Fibroblast of mammary gland (primary cell): ENCODE data around the gene CYP3A7.
"Not testable (repeated sequence)": the region's sequence is repeated elsewhere in the genome, so short reads cannot be mapped to it uniquely, and the experiment has no call there.

ENCODE experiments used
- DNase-seq: peaks from one replicate; pipeline ENCODE4 v3.0.0-alpha.2; 2010; ENCODE audit warnings: low read depth
- H3K4me3 ChIP-seq: 2 replicates; pipeline ENCODE4 v1.5.1; 2011; ENCODE audit warnings: low read depth, mild to moderate bottlenecking, low read length, moderate library complexity; ENCODE audit not compliant: control insufficient read depth
- CTCF ChIP-seq: conservative IDR thresholded peaks from 2 replicates; pipeline ENCODE4 v1.5.1; 2011; ENCODE audit warnings: low read depth, low read length, inconsistent platforms; ENCODE audit not compliant: control insufficient read depth, insufficient read depth

The CYP3A7 gene

GRCh38 chr7:99740573-99741440 lies 5.8 kb upstream of the CYP3A7 start:
- TF ChIP-seq CTCF: no peak
- DNase-seq: peak; percentile 92
- no peak overlapping the region for H3K4me3 ChIP-seq

- no peak overlapping the region for H3K4me3 ChIP-seq
- TF ChIP-seq CTCF: no peak
- DNase-seq: no peak
These were observed 4.9 kb upstream of the CYP3A7 start for GRCh38 chr7:99739699-99740572.

DNA sequence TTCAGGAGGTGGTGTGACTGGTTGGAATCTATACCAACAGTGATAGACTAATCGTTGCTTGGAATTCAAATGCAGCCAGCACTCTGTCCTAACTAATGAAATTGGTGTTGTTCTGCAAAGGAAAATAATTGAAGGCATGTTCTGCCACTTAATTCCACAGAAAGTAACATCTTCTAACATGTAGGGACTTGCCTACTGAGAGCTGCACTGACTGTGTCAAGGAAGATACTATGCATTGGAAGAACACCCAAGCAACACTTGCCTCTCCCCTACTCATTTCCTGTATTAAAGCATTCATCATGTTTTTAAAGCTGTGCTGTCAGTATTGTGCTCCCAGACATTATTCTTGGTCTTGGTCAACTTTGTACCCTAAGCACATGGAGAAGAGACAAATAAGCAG lies 2.7 kb upstream of the CYP3A7 start:
- TF ChIP-seq CTCF: no peak
- H3K4me3 ChIP-seq: no peak overlapping the region
- DNase-seq: peak; percentile 44

GRCh38 chr7:99736667-99737066 lies 1.7 kb upstream of the CYP3A7 start:
- H3K4me3 ChIP-seq, DNase-seq: not testable (repeated sequence)

DNA sequence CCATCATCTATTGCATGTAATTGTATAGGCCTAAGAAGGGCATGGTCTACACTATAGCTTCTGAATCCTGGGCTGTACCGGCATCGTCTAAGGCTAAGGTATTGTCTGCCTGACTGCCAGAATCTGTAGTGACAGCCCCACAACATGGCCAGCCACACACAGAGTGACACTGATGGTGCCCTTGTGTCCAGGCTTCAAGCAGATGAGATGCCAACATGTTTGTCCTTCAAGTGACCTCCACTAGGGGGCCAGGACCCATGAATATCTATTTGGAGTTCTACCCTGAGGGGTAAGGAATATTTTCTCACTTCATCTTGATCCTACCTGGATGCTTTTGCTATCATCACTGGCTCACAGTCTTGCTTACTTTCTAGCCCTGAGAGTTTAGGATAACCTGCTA lies 1.5 kb downstream of the CYP3A7 start:
- DNase-seq: no peak
- no peak overlapping the region for H3K4me3 ChIP-seq
- peak; percentile 32 for TF ChIP-seq CTCF

GRCh38 chr7:99733003-99733402 lies 2.0 kb downstream of the CYP3A7 start:
- DNase-seq: no peak
- no peak overlapping the region for H3K4me3 ChIP-seq
- TF ChIP-seq CTCF: no peak
